HG03103 (cell line): ENCODE data around the gene CCDC88A.
"Not testable (repeated sequence)": the region's sequence is repeated elsewhere in the genome, so short reads cannot be mapped to it uniquely, and the experiment has no call there.

Experiments used
- ATAC-seq: cut with Tn5 transposase; IDR thresholded peaks from one replicate; pipeline ENCODE4 v1.9.1; 2021; ENCODE audit warnings: low read depth; ENCODE audit not compliant: unreplicated experiment

CCDC88A gene

GRCh38 chr2:55391155-55391554 lies 28.5 kb downstream of the CCDC88A start:
- ATAC-seq = no peak

- ATAC-seq = not testable (repeated sequence)
Observed at GRCh38 chr2:55385516-55385915, 34.1 kb downstream of the CCDC88A start.

- ATAC-seq = no peak
Observed at GRCh38 chr2:55384786-55385185, 34.9 kb downstream of the CCDC88A start.

DNA sequence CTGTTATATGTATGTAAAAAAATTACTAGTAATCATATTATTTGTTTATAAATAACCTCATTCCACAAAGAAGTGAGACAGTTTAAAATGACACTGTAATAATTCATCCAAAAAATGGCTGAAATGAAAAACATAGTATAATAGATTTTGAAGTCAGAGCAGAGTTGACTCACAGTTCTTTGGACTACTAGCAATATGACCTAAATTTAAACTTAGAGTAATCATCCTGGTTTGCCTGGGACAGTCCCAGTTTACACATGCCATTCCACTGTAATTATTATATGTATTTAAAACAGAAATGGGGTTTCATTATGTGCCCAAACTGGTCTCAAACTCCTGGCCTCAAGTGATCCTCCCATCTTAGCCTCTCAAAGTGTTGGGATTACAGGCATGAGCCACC lies 48.3 kb downstream of the CCDC88A start:
- no peak for ATAC-seq

DNA sequence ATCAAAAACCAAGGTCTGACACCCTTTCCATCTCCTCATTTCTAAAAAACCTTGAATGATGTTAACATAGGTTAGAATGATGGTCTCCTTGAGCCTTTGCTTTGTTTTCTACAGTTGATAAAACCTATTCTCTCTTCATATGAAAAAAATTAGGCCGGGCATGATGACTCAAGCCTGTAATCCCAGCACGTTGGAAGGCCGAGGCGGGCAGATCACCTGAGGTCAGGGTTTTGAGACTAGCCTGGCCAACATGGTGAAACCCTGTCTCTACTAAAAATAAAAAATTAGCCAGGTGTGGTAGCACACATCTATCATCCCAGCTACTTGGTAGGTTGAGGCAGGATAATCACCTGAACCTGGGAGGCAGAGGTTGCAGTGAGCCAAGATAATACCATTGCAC lies 49.4 kb downstream of the CCDC88A start:
- no peak for ATAC-seq

DNA sequence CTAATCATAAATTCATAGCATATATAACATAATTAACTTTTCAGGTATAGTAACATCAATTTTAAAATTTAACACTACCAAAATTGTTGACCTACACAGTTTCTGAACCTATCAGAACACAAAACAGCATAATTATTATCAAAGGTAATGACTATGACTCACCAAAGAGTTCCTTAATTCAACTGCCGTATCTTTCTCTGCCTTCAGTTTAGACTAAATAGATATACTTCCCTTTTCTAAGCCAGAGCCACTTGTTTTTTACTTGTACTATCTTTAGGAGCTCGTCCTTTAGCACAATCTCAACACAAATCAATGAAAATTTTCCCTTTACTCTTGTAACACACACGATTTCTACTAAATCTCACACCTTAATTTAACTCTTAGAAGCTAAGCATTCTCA lies 54.4 kb downstream of the CCDC88A start:
- no peak for ATAC-seq

DNA sequence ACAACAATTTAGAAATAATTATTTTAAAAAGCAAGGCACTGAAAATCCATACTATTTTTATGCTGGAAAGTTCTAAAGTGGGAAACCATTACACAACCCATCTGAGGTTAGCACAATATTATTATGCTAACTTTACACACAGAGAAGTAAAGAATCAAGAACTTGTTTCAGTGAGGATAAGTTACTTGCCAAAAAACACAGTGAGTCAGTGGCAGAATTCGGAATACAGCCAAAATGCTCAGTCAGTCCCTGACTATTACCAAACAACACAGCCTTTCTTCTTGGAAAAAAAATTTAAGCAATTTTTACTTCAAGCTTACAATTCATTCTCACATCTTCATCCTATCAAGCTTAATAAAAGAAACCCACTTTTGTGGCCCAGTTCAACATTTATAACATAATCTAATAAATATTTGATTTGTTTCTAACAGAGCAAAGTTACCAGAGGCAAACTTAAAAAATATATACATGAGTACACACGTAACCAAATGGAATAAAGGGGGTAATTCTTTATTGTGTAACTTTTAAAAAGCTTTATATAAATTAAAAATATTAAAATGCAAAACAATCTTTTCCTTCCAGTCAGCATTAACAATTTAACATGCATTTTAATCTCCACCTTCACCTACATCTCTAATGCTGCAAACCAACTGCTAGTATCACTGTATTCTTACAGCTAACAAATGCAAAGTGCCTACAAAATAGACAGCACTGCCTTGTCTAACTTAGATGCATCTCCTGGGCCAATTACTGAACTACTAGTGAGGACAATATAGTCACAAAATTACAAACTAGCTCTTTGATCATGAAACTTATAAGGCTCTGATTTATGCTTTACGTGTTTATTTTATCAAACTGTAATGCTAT lies 55.2 kb downstream of the CCDC88A start:
- ATAC-seq = no peak

DNA sequence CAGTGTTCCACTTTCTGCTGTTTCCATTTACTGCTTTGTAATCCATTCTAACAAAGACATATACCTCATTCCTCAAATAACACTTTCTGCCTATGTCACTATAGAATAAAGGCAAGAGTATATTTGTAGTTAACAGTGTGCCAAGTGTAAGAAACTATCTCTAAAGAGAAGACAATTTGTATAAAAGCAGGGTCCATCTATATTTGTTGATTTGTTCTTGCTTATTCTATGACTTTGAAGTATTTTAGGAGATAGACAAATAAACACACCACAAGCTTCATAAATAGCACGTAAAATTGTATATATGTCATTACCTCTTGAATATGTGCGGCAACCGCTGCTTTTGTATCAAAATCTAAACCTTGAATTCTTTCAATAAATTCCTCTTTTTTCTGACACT lies 56.0 kb downstream of the CCDC88A start:
- ATAC-seq = no peak

DNA sequence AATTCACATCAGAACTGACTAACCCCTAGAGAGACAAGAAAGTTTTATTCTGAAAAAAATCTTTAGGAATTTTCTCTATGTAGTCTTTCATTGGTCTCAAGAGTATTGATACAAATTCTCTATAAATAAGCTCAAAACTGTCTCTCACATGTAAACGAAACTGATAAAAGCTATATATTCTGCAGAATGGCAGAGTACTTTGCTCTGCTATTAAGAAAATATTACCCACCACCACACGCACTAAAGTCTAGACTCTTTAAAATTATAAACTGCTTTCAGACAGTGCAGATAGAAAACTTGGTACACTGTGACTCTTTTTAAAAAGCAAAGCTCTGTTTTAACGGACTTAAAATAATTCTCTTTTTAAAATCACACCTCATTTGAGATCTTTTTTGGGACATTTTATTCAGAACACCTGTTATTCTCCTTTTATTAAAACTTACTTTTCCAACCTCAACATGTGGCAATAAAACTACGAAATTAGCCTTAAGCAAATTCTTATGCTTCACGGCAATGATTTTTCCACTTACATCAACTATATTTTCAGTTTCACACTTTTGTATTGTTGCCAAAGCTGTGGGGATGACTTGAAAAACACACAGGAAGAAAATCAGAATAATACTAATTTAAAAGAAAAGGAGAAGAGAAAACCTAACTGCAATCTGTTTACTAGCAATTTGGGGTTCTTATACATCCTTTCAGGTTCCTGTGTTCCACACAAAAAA lies 58.0 kb downstream of the CCDC88A start:
- ATAC-seq = no peak

- no peak for ATAC-seq
Observed at GRCh38 chr2:55358451-55358850, 61.2 kb downstream of the CCDC88A start.

GRCh38 chr2:55357927-55358326 lies 61.7 kb downstream of the CCDC88A start:
- no peak for ATAC-seq

GRCh38 chr2:55357164-55357563 lies 62.5 kb downstream of the CCDC88A start:
- no peak for ATAC-seq

- ATAC-seq = not testable (repeated sequence)
Observed at GRCh38 chr2:55356136-55356535, 63.5 kb downstream of the CCDC88A start.

DNA sequence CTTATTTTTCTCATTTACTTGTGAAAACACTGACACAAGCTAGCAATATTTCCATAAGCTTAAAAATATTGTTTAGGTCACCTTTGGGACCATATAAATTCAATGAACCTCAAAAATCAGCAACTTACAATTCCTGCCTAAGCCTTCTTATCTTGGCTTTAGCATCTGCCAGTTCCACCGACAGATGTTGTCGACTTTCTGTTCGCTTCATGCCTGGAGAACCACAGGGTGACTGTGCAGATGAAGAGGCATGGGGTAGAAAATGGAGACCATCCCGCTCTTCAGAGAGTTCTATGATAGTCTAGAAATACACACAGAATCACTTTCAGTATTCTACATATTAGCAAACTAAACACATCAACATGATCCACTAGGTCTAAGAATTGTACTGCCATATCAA lies 64.2 kb downstream of the CCDC88A start:
- ATAC-seq = no peak

- ATAC-seq = no peak
Observed at GRCh38 chr2:55351672-55352071, 68.0 kb downstream of the CCDC88A start.

- ATAC-seq = no peak
Observed at GRCh38 chr2:55345064-55345463, 74.6 kb downstream of the CCDC88A start.

DNA sequence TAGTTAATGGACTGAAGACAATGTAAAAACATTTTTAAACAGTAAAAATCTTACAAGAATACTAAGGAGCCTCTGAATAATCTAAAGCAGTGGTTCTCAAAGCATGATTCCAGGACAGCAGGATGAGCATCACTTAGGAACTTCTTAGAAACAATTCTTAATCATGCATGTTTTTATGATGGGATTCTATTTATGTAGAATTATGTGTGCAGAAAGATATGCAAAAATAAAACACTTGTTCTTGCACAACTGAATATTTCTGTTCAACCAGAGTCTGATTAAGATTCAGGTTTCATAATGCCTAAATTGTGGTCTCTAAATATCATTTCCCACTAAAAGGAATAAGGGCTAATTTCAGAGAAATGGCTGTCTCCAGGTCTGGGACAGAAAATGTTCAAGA lies 81.4 kb downstream of the CCDC88A start:
- no peak for ATAC-seq

- ATAC-seq = no peak
Observed at GRCh38 chr2:55334728-55335127, 84.9 kb downstream of the CCDC88A start.

GRCh38 chr2:55330541-55331297 lies 88.9 kb downstream of the CCDC88A start:
- no peak for ATAC-seq

- no peak for ATAC-seq
Observed at GRCh38 chr2:55327470-55328230, 92.0 kb downstream of the CCDC88A start.
